Measurements from ENCODE around the gene NAT9. TPM values are rescaled to one million over a fixed set of nuclear protein-coding genes. Genes with fewer than 3 reads are reported as not detected.

The NAT9 gene, protein sequence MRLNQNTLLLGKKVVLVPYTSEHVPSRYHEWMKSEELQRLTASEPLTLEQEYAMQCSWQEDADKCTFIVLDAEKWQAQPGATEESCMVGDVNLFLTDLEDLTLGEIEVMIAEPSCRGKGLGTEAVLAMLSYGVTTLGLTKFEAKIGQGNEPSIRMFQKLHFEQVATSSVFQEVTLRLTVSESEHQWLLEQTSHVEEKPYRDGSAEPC
- 29.2 and 29.3 TPM in 2 replicates for total RNA-seq

DNA sequence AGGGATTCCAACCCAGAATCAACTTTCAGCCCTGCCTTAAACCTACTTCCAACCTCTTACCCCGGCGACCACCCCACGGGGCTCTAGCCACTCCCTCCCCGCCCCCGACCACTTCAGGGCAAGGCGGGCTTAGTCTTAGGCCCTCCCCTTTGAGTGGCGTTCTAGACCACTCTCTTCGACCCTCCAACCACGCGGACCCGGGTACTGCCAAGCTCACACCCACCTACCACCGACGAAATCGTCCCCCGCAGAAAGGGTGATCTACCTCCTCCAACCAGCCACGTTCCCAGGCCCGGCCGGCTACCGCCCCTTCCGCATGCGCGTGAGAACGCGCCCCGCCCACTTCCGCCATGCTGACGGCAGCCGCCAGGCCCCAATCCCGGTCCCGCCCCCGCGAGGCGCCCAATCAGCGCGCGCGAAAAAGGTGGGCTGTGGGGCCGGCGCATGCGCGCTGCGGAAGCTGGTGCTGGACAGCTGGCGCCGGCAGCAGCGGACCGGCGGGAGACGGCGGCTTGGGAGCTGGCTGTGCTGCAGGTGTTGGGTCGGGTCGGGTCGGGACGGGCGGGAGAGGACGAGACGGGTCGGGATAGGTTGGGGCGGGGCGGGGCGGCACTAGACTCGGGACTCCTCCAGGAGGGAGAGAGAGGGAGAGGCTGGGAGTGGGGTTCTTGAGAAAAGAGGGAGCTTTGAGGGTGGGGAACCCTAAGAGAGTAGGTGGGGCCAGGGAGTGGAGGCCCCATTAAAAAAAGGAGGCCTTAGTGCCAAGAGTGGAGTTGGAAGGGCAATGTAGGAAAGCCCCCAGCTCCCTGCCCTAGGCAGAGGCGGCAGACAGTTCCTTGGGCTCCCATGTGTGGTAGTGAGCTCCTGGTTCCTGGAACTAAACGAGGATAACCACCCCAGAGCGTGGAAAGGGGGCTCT lies at the start of gene NAT9:
Gene NAT9 (minus strand): TSS at position 302 of the 919 bp plus-strand sequence. CDS start 647 bp downstream, outside the sequence.
- DNase-seq (ENCODE audit: low read depth) = peak; percentile 81

GRCh38 chr17:74824961-74825627 lies 48.9 kb upstream of the NAT9 start:
- DNase-seq (ENCODE audit: low read depth) = no peak

- DNase-seq (ENCODE audit: low read depth) = no peak
Observed at GRCh38 chr17:74822939-74823367, 46.8 kb upstream of the NAT9 start.

DNA sequence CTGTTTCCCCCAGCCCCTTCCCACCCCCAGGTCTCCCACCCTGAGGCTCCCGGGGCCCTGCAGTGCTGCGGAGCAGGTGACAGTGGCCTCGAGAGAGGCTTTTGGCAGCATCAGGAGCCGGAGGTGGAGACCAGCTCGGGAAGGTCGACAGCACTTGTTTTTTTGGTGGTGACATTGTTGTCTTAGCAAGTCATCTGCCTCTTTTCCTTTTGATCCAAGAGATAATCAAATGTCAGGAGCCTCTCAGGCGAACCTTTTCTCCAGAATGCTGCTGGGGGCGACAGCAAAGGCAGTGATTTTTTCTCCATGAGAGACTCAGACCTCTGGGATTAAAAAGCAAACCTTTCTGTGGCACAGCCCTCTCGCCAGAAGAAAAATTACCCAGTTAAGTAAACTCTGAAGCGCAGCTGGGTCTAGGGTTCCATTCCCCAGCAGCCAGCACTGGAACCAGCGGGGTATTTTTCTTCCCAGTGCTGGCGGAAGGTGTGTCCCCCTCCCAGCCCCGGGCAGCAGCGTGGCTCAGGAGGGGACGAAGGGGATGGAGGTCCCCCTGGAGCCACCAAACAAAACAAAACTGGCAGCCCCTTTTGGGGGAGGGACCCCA lies 46.3 kb upstream of the NAT9 start:
- no peak for DNase-seq (ENCODE audit: low read depth)

GRCh38 chr17:74821655-74822334 lies 45.6 kb upstream of the NAT9 start:
- no peak for DNase-seq (ENCODE audit: low read depth)

GRCh38 chr17:74819801-74820436 lies 43.8 kb upstream of the NAT9 start:
- DNase-seq (ENCODE audit: low read depth) = no peak

- no peak for DNase-seq (ENCODE audit: low read depth)
Observed at GRCh38 chr17:74818291-74818938, 42.3 kb upstream of the NAT9 start.

GRCh38 chr17:74816905-74817620 lies 40.9 kb upstream of the NAT9 start:
- DNase-seq (ENCODE audit: low read depth) = no peak

- no peak for DNase-seq (ENCODE audit: low read depth)
Observed at GRCh38 chr17:74815550-74816370, 39.6 kb upstream of the NAT9 start.

- DNase-seq (ENCODE audit: low read depth) = no peak
Observed at GRCh38 chr17:74815067-74815466, 38.9 kb upstream of the NAT9 start.

GRCh38 chr17:74814453-74814852 lies 38.3 kb upstream of the NAT9 start:
- DNase-seq (ENCODE audit: low read depth) = no peak

GRCh38 chr17:74812109-74813009 lies 36.2 kb upstream of the NAT9 start:
- DNase-seq (ENCODE audit: low read depth) = no peak

DNA sequence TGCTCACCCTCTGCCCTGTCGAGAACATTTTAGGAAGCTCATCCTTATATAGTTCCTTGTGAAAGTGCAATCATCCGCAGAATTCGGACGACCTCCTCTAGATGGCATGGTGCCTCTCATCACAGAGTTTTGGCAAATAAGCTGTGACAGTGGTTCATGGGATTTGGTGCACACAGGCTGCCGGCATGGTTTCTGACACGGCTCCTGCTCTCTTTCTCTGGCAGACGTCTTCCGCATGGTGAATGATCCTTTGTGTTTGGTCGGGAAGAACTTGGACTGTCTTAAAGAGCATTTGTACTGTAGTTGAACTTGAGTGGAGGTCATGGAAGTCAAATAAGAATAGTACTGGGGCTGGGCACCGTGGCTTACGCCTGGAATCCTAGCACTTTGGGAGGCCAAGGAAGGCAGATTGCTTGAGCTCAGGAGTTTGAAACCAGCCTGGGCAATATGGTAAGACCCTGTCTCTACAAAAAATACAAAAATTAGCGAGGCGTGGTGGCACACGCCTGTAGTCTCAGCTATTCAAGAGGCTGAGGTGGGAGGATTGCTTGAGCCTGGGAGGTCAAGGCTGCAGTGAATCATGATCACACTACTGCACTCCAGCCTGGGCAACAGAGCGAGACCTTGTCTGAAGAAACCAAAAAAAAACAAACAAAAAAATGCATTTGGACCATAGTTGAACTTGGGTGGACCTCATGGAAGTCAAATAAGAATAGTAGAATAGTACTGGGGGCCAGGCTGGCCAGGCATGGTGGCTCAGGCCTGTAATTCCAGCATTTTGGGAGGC lies 34.7 kb upstream of the NAT9 start:
- DNase-seq (ENCODE audit: low read depth) = peak; percentile 14

DNA sequence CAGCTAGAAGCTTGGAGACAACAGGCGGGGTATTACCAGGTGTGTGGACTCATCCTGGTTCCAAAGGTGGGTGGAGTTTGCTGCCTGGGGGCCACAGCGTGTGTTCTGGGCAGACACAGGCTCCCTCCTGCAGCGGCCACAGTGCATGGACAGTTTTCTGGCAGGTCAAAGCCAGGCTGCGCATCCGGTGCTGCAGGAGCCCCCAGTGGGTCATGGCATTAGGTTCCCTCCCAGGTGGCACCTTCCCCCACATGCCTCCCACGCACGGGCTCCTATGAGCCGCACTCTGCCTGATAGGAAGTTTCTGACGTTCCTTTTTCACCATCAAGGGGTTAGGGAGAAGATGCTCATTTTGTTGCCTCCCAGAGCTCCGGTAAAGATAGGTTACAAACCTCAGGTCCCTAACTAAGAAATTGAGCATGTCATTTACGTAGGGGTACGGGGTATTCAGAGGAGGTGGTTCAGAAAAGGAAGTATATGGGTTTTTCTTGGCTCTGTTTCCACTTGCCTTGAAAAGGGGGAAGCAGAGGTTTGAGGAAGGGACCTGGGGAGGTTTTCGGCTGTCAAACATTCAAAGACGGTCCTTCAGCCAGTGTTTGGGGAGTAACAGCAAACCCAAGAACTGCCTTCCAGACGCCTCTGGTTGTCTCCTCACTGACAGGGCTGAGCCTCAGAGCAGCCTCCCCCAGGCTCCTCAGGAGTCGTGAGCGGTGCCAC lies 32.7 kb upstream of the NAT9 start:
- no peak for DNase-seq (ENCODE audit: low read depth)

DNA sequence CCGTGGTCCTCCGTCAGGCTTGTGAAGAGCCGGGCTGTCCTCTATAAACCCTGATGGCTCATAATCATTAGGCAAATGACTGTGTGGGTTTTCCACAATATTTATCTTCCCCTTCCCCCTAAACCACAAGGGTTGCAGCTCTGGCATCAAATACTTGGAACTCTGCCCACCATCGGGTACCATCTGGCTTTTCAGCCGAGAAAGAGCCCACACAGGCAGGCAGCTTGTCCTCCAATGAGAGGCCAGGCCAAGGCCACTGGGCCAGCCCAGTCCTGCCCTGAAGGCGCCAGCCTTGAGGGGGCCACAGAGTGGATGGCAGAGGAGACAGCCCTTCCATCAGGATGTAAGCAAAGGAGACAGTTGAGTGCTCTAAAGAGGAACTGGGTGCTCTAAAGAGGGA lies 31.8 kb upstream of the NAT9 start:
- DNase-seq (ENCODE audit: low read depth) = no peak

GRCh38 chr17:74807441-74807840 lies 31.3 kb upstream of the NAT9 start:
- DNase-seq (ENCODE audit: low read depth) = no peak
